ENCODE measurements around the gene PPOX.

The PPOX gene

GRCh38 chr1:161198194-161198896, 32.1 kb downstream of the PPOX start:
- no peak for DNase-seq (ENCODE audit: low spot score)

GRCh38 chr1:161198897-161199431, 32.7 kb downstream of the PPOX start, which contains the start of gene ADAMTS4:
TSS of gene ADAMTS4 (minus strand) at chr1:161199054. CDS start at chr1:161198627, 427 bp downstream.
- DNase-seq (ENCODE audit: low spot score): peak; percentile 83

- peak; percentile 55 for DNase-seq (ENCODE audit: low spot score)
Measured at GRCh38 chr1:161199506-161200139, 33.4 kb downstream of the PPOX start.

- peak; percentile 80 for DNase-seq (ENCODE audit: low spot score)
Measured at GRCh38 chr1:161200421-161200991, 34.3 kb downstream of the PPOX start.

- DNase-seq (ENCODE audit: low spot score): peak; percentile 90
Measured at GRCh38 chr1:161200992-161201835, 35.0 kb downstream of the PPOX start.

GRCh38 chr1:161201836-161202712, 35.8 kb downstream of the PPOX start, which contains the start of gene NDUFS2:
TSS of gene NDUFS2 (plus strand) at chr1:161202367. CDS start at chr1:161202386, 19 bp downstream.
- DNase-seq (ENCODE audit: low spot score): peak; percentile 97

GRCh38 chr1:161206411-161207140, 40.4 kb downstream of the PPOX start:
- DNase-seq (ENCODE audit: low spot score): no peak

GRCh38 chr1:161207173-161207572, 40.9 kb downstream of the PPOX start:
- no peak for DNase-seq (ENCODE audit: low spot score)

GRCh38 chr1:161209790-161210409, 43.7 kb downstream of the PPOX start:
- DNase-seq (ENCODE audit: low spot score): peak; percentile 66

GRCh38 chr1:161214369-161214768, 48.1 kb downstream of the PPOX start:
- DNase-seq (ENCODE audit: low spot score): no peak

GRCh38 chr1:161215076-161215475, 48.9 kb downstream of the PPOX start, which contains the start of gene FCER1G:
TSS of gene FCER1G (plus strand) at chr1:161215295. CDS start at chr1:161215322, 27 bp downstream.
- no peak for DNase-seq (ENCODE audit: low spot score)

GRCh38 chr1:161216945-161217712, 50.9 kb downstream of the PPOX start:
- DNase-seq (ENCODE audit: low spot score): peak; percentile 70

GRCh38 chr1:161217831-161218230, 51.6 kb downstream of the PPOX start:
- DNase-seq (ENCODE audit: low spot score): no peak

GRCh38 chr1:161218301-161219077, 52.3 kb downstream of the PPOX start:
- no peak for DNase-seq (ENCODE audit: low spot score)

GRCh38 chr1:161219078-161219892, 53.1 kb downstream of the PPOX start:
- DNase-seq (ENCODE audit: low spot score): no peak

GRCh38 chr1:161220002-161220401, 53.8 kb downstream of the PPOX start:
- DNase-seq (ENCODE audit: low spot score): no peak
